SK-N-SH (cell line): ENCODE data around the gene PTEN.

Source experiments
- CTCF ChIP-seq: fragments of 200-600 bp; sonication (generic); IDR thresholded peaks from 2 replicates; pipeline ENCODE4 v1.6.1; 2017; ENCODE audit warnings: antibody characterized with exemption, mild to moderate bottlenecking, moderate library complexity
- EP300 ChIP-seq, 2 experiments: IDR thresholded peaks; 2 replicates each; pipeline versions ENCODE4 v1.4.0 to v1.6.1; 2012; ENCODE audit warnings: borderline replicate concordance in 1 of 2, low read depth in 1 of 2, low read length in 1 of 2
- FOXM1 ChIP-seq: IDR thresholded peaks from 2 replicates; pipeline ENCODE4 v1.4.0; 2012; ENCODE audit warnings: low read depth, mild to moderate bottlenecking
- JUND ChIP-seq: IDR thresholded peaks from 2 replicates; pipeline ENCODE4 v1.4.0; 2012
- POLR2AphosphoS5 ChIP-seq: IDR thresholded peaks from 2 replicates; pipeline ENCODE4 v1.6.1; 2012; ENCODE audit warnings: low read depth, low read length
- REST ChIP-seq: IDR thresholded peaks from 2 replicates; pipeline ENCODE4 v1.6.1; 2012; ENCODE audit warnings: mild to moderate bottlenecking, low read depth, low read length, moderate library complexity
- SMC3 ChIP-seq: IDR thresholded peaks from 2 replicates; pipeline ENCODE4 v1.6.1; 2012; ENCODE audit warnings: low read depth, low read length, improper control_type of control experiment

- TF ChIP-seq FOXM1: no peak
- TF ChIP-seq CTCF: no peak
- no peak for TF ChIP-seq SMC3
- no peak for TF ChIP-seq JUND
- TF ChIP-seq EP300 (IDR thresholded peaks at IDR 0.05; ENCODE audit: borderline replicate concordance in 1 of 2, low read depth in 1 of 2, low read length in 1 of 2): no peak
- no peak for TF ChIP-seq REST
- no peak for TF ChIP-seq POLR2AphosphoS5
These were observed 33.3 kb upstream of the PTEN start for GRCh38 chr10:87829986-87830729.
